ENCODE measurements around the gene HM13. TPM values are rescaled to one million over a fixed set of nuclear protein-coding genes. Genes with fewer than 3 reads are reported as not detected.

The HM13 gene
- total and polyA plus RNA-seq, 2 of the 13 experiments (the other 11 are each of a cell fraction or from before 2014, with no cell fraction given): 118 to 243 TPM

- TF ChIP-seq SNAPC4 (CRISPR knock-in tag; IDR thresholded peaks at IDR 0.05) (peak; percentile 47; the same call in 1 of the 2 replicates), ARID4A (CRISPR knock-in tag; IDR thresholded peaks at IDR 0.05; ENCODE audit: borderline replicate concordance) (peak; percentile 69), CENPBD1 (CRISPR knock-in tag; IDR thresholded peaks at IDR 0.05; ENCODE audit: borderline replicate concordance, low read depth) (no peak), PHF20 (CRISPR knock-in tag; IDR thresholded peaks at IDR 0.05) (no peak), ZNF260 (CRISPR knock-in tag; IDR thresholded peaks at IDR 0.05; ENCODE audit: borderline replicate concordance, low read depth) (no peak), ZNF274 (CRISPR knock-in tag; IDR thresholded peaks at IDR 0.05) (no peak; the same call in 1 of the 2 replicates), JARID2 (CRISPR knock-in tag; IDR thresholded peaks at IDR 0.05; ENCODE audit: insufficient replicate concordance) (no peak), GABPA (IDR thresholded peaks at IDR 0.05; ENCODE audit: low read depth, low read length) (no peak), GABPA (CRISPR knock-in tag; IDR thresholded peaks at IDR 0.05; ENCODE audit: low read depth) (no peak), ZFP1 (CRISPR knock-in tag; IDR thresholded peaks at IDR 0.05) (0 out of 2 replicates have a peak, but pooled peaks have one; percentile 8), EZH2 (conservative IDR thresholded peaks at IDR 0.05; ENCODE audit: low read depth, low read length) (no peak), ZNF761 (CRISPR knock-in tag; conservative IDR thresholded peaks at IDR 0.05) (0 out of 2 replicates have a peak, but pooled peaks have one; percentile 8), EEA1 (CRISPR knock-in tag; IDR thresholded peaks at IDR 0.05; ENCODE audit: borderline replicate concordance) (no peak), ZNF598 (CRISPR knock-in tag; IDR thresholded peaks at IDR 0.05; ENCODE audit: borderline replicate concordance) (no peak), REST (IDR thresholded peaks at IDR 0.05; ENCODE audit: borderline replicate concordance in 1 of 2, low read depth in 1 of 2, low read length in 2 of 2) (peak in 1 of 2 experiments; percentile 60; a peak in 1 of 4 replicates)
These were observed 81.6 kb downstream of the HM13 start (continued) for GRCh38 chr20:31595654-31596411.

All from HepG2 (cell line).